Prostate gland (tissue), 2 donors: ENCODE results near the gene NCF4.

Experiments used
- POLR2A ChIP-seq: fragments of 450-650 bp; IDR thresholded peaks from one replicate; pipeline ENCODE4 v1.6.1; 2016; ENCODE audit warnings: antibody characterized with exemption, mild to moderate bottlenecking
- POLR2AphosphoS5 ChIP-seq: sonication (generic); formaldehyde crosslinking; IDR thresholded peaks from one replicate; pipeline ENCODE4 v1.6.1; 2017; ENCODE audit warnings: antibody characterized with exemption
- TF ChIP-seq, protein P1 (sequence below), 4 experiments: fragments of 200-600 bp in 2 of 4; fragments of 450-650 bp in 2 of 4; sonication (generic) in 2 of 4; IDR thresholded peaks; 1 replicate in 3 of 4; 2 replicates in 1 of 4; pipeline ENCODE4 v1.5.1; 2016 to 2019; ENCODE audit warnings: antibody characterized with exemption in 4 of 4, mild to moderate bottlenecking in 2 of 4, moderate library complexity in 2 of 4

DNA sequence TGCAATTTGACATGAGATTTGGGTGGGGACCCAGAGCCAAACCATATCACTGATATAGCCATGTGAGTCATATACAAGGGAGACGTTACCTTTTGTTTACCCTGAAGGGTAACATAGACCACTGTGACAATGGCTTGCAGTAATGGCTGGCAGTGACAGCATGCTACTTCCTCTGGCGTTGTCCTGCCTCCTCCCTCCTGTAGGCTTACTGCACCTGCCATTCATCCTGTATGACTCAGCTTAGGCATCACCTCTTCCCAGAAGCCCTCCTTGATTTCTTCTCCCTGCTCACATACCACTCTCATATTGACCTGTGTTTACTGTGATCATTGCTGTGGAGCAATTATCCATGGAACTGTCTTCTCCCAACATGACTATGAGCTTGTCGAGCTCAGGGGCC, 32.0 kb upstream of the NCF4 start:
- TF ChIP-seq, protein P1, sequence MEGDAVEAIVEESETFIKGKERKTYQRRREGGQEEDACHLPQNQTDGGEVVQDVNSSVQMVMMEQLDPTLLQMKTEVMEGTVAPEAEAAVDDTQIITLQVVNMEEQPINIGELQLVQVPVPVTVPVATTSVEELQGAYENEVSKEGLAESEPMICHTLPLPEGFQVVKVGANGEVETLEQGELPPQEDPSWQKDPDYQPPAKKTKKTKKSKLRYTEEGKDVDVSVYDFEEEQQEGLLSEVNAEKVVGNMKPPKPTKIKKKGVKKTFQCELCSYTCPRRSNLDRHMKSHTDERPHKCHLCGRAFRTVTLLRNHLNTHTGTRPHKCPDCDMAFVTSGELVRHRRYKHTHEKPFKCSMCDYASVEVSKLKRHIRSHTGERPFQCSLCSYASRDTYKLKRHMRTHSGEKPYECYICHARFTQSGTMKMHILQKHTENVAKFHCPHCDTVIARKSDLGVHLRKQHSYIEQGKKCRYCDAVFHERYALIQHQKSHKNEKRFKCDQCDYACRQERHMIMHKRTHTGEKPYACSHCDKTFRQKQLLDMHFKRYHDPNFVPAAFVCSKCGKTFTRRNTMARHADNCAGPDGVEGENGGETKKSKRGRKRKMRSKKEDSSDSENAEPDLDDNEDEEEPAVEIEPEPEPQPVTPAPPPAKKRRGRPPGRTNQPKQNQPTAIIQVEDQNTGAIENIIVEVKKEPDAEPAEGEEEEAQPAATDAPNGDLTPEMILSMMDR (IDR thresholded peaks at IDR 0.05), result no peak
- TF ChIP-seq POLR2A, result no peak
- TF ChIP-seq POLR2AphosphoS5, result no peak
